H1 (cell line): ENCODE measurements around the gene SAFB. TPM values are rescaled to one million over a fixed set of nuclear protein-coding genes. Genes with fewer than 3 reads are reported as not detected.

Experiments used
- CTCF ChIA-PET: fragments of 300-600 bp; sonication (Branson Sonifier 250); formaldehyde crosslinking; loops from one replicate; lab custom pipeline; 2021; ENCODE audit not compliant: partially characterized antibody; lab: Charles Lee
- POLR2A ChIA-PET: fragments of 300-600 bp; sonication (Branson Sonifier 250); formaldehyde crosslinking; loops from one replicate; lab custom pipeline; 2021; ENCODE audit warnings: inconsistent platforms; ENCODE audit not compliant: partially characterized antibody; lab: Charles Lee
- DNase-seq, 2 experiments: peaks; one replicate each; pipeline versions ENCODE4 v3.0.0 to v3.0.0-alpha.2; 2010 to 2022; ENCODE audit warnings: low spot score in 2 of 2, low read depth in 1 of 2, mixed read lengths in 1 of 2
- FAIRE-seq: peaks from 2 replicates; lab custom pipeline; 2011; peaks lifted over from hg19 to GRCh38; lab: Jason Lieb, UNC
- H2AFZ ChIP-seq: 2 replicates; pipeline ENCODE4 v1.8.1; 2012; ENCODE audit warnings: low read length, inconsistent platforms
- H2AK5ac ChIP-seq: 2 replicates; pipeline ENCODE4 v1.6.1; 2013; ENCODE audit warnings: low read depth, low read length
- H2BK120ac ChIP-seq: replicated peaks from 2 replicates; pipeline ENCODE3; 2013; ENCODE audit warnings: low read depth, low read length, inconsistent platforms
- H2BK12ac ChIP-seq: 2 replicates; pipeline ENCODE4 v1.6.1; 2013; ENCODE audit warnings: low read depth, low read length
- H2BK15ac ChIP-seq: 2 replicates; pipeline ENCODE4 v1.6.1; 2013; ENCODE audit warnings: low read length
- H2BK20ac ChIP-seq: 2 replicates; pipeline ENCODE4 v1.6.1; 2013; ENCODE audit warnings: low read length
- H2BK5ac ChIP-seq: 2 replicates; pipeline ENCODE4 v1.6.1; 2013; ENCODE audit warnings: low read depth, low read length
- H3K14ac ChIP-seq: 2 replicates; pipeline ENCODE4 v1.6.1; 2013; ENCODE audit warnings: inconsistent platforms; ENCODE audit not compliant: insufficient read length
- H3K18ac ChIP-seq: 2 replicates; pipeline ENCODE4 v1.6.1; 2013; ENCODE audit warnings: low read length; ENCODE audit errors: extremely low read depth
- H3K23ac ChIP-seq: 2 replicates; pipeline ENCODE4 v1.6.1; 2013; ENCODE audit warnings: inconsistent platforms; ENCODE audit not compliant: insufficient read length
- H3K23me2 ChIP-seq: 2 replicates; pipeline ENCODE4 v1.6.1; 2013; ENCODE audit warnings: low read depth, low read length
- H3K27ac ChIP-seq: 2 replicates; pipeline ENCODE4 v1.6.1; 2011; ENCODE audit warnings: low read depth, low read length, inconsistent platforms
- H3K27me3 ChIP-seq, 4 experiments: replicated peaks in 1 of 4; 1 replicate in 1 of 4; 2 replicates in 3 of 4; pipeline versions ENCODE4 v1.6.1 to v1.8.1; 2011 to 2013; ENCODE audit warnings: low read length in 3 of 4, mild to moderate bottlenecking in 3 of 4, inconsistent platforms in 2 of 4, mixed read lengths in 2 of 4, moderate library complexity in 1 of 4; ENCODE audit not compliant: control insufficient read depth in 3 of 4, insufficient read depth in 3 of 4; ENCODE audit errors: extremely low read depth in 1 of 4
- H3K36me3 ChIP-seq, 4 experiments: 2 replicates each; pipeline versions ENCODE4 v1.6.1 to v1.8.1; 2011 to 2013; ENCODE audit warnings: mild to moderate bottlenecking in 4 of 4, low read length in 3 of 4, moderate library complexity in 2 of 4, control low read depth in 1 of 4, inconsistent platforms in 1 of 4; ENCODE audit not compliant: insufficient read depth in 4 of 4, control insufficient read depth in 2 of 4
- H3K4ac ChIP-seq: replicated peaks from 2 replicates; pipeline ENCODE3; 2013; ENCODE audit warnings: low read length, low read depth, mixed read lengths, inconsistent platforms; ENCODE audit not compliant: insufficient read length
- H3K4me1 ChIP-seq, 4 experiments: replicated peaks in 1 of 4; 1 replicate in 1 of 4; 2 replicates in 3 of 4; pipeline versions ENCODE4 v1.6.1 to v1.8.1; 2011 to 2013; ENCODE audit warnings: low read length in 3 of 4, inconsistent platforms in 2 of 4, mixed read lengths in 1 of 4; ENCODE audit not compliant: insufficient read depth in 4 of 4, control insufficient read depth in 3 of 4
- H3K4me2 ChIP-seq, 2 experiments: 2 replicates each; pipeline versions ENCODE4 v1.6.1 to v1.8.1; 2011 to 2013; ENCODE audit warnings: low read depth in 2 of 2, low read length in 2 of 2, control low read depth in 1 of 2, inconsistent platforms in 1 of 2, mild to moderate bottlenecking in 1 of 2; ENCODE audit not compliant: insufficient read depth in 1 of 2
- H3K4me3 ChIP-seq, 4 experiments: fragments of 200-600, 300-600 bp in 1 of 4; sonication (generic), shearing (Covaris generic), sonication (Bioruptor Twin) in 1 of 4; 2 replicates each; pipeline versions ENCODE4 v1.5.1 to v1.8.1; 2011 to 2016; ENCODE audit warnings: low read length in 4 of 4, low read depth in 3 of 4, control low read depth in 2 of 4, inconsistent platforms in 2 of 4, mild to moderate bottlenecking in 2 of 4, mixed read lengths in 1 of 4, moderate library complexity in 1 of 4; ENCODE audit not compliant: insufficient read depth in 2 of 4; ENCODE audit errors: extremely low read depth in 1 of 4
- H3K56ac ChIP-seq: replicated peaks from 2 replicates; pipeline ENCODE3; 2013; ENCODE audit warnings: low read depth, mild to moderate bottlenecking, mixed read lengths, low read length, inconsistent platforms; ENCODE audit not compliant: insufficient read length
- H3K79me1 ChIP-seq: 2 replicates; pipeline ENCODE4 v1.6.1; 2013; ENCODE audit warnings: low read depth, low read length, control low read depth
- H3K79me2 ChIP-seq, 2 experiments: 2 replicates each; pipeline versions ENCODE4 v1.6.1 to v1.8.1; 2012 to 2013; ENCODE audit warnings: low read length in 2 of 2, mild to moderate bottlenecking in 2 of 2, inconsistent platforms in 1 of 2; ENCODE audit not compliant: insufficient read depth in 2 of 2, control insufficient read depth in 1 of 2
- H3K9ac ChIP-seq, 4 experiments: replicated peaks in 1 of 4; 1 replicate in 1 of 4; 2 replicates in 3 of 4; pipeline versions ENCODE4 v1.6.1 to v1.8.1; 2011 to 2013; ENCODE audit warnings: low read depth in 3 of 4, low read length in 3 of 4, control low read depth in 2 of 4, mild to moderate bottlenecking in 2 of 4, moderate library complexity in 2 of 4, inconsistent platforms in 1 of 4; ENCODE audit errors: extremely low read depth in 1 of 4
- H3K9me3 ChIP-seq, 2 experiments: 2 replicates each; pipeline versions ENCODE4 v1.6.1 to v1.8.1; 2012 to 2013; ENCODE audit warnings: mild to moderate bottlenecking in 2 of 2, moderate library complexity in 2 of 2, control low read depth in 1 of 2, inconsistent platforms in 1 of 2, low read depth in 1 of 2, low read length in 1 of 2, mixed read lengths in 1 of 2; ENCODE audit not compliant: insufficient read depth in 2 of 2
- H4K20me1 ChIP-seq, 2 experiments: replicated peaks in 1 of 2; 2 replicates each; pipeline versions ENCODE3 to v1.8.1; 2011 to 2013; ENCODE audit warnings: inconsistent platforms in 2 of 2, low read length in 2 of 2, mild to moderate bottlenecking in 1 of 2; ENCODE audit not compliant: insufficient read depth in 2 of 2, control insufficient read depth in 1 of 2
- H4K5ac ChIP-seq: 2 replicates; pipeline ENCODE4 v1.6.1; 2013; ENCODE audit warnings: low read length, low read depth, mixed read lengths, inconsistent platforms; ENCODE audit not compliant: insufficient read length
- H4K8ac ChIP-seq: 2 replicates; pipeline ENCODE4 v1.8.0; 2013; ENCODE audit warnings: mild to moderate bottlenecking, moderate library complexity, low read length, inconsistent platforms; ENCODE audit not compliant: insufficient read depth; ENCODE audit errors: extremely low read depth
- H4K91ac ChIP-seq: replicated peaks from 2 replicates; pipeline ENCODE3; 2013; ENCODE audit warnings: low read length, mixed read lengths, inconsistent platforms; ENCODE audit not compliant: insufficient read length
- ATF2 ChIP-seq: IDR thresholded peaks from 2 replicates; pipeline ENCODE4 v1.6.1; 2012; ENCODE audit warnings: low read length, inconsistent platforms
- BACH1 ChIP-seq: IDR thresholded peaks from 2 replicates; pipeline ENCODE4 v1.6.1; 2012; ENCODE audit warnings: low read length, improper control_type of control experiment
- BRCA1 ChIP-seq: IDR thresholded peaks from 2 replicates; pipeline ENCODE4 v1.6.1; 2012; ENCODE audit warnings: low read depth, low read length, improper control_type of control experiment
- EGR1 ChIP-seq: IDR thresholded peaks from 2 replicates; pipeline ENCODE4 v1.6.1; 2011; ENCODE audit warnings: low read depth, low read length, borderline replicate concordance
- JUN ChIP-seq: IDR thresholded peaks from 2 replicates; pipeline ENCODE4 v1.6.1; 2011; ENCODE audit warnings: low read depth, mild to moderate bottlenecking, improper control_type of control experiment, low read length
- KDM4A ChIP-seq: IDR thresholded peaks from one replicate; pipeline ENCODE4 v1.7.1; 2012; ENCODE audit warnings: low read depth, mild to moderate bottlenecking, moderate library complexity, low read length, inconsistent platforms; ENCODE audit not compliant: severe bottlenecking
- KDM5A ChIP-seq: fragments of 200-600 bp; IDR thresholded peaks from 2 replicates; pipeline ENCODE4 v1.7.1; 2012; ENCODE audit warnings: mild to moderate bottlenecking, low read length, inconsistent platforms, mixed read lengths
- POLR2A ChIP-seq, 2 experiments: IDR thresholded peaks; 1 replicate in 1 of 2; 2 replicates in 1 of 2; pipeline ENCODE4 v1.6.1; 2011; ENCODE audit warnings: low read depth in 2 of 2, low read length in 2 of 2, mild to moderate bottlenecking in 2 of 2; ENCODE audit errors: control extremely low read depth in 1 of 2
- POLR2AphosphoS5 ChIP-seq: IDR thresholded peaks from 2 replicates; pipeline ENCODE4 v1.6.1; 2011; ENCODE audit warnings: low read depth, low read length
- SIN3A ChIP-seq, 2 experiments: IDR thresholded peaks in 1 of 2; conservative IDR thresholded peaks in 1 of 2; 2 replicates each; pipeline ENCODE4 v1.6.1; 2011 to 2012; ENCODE audit warnings: low read length in 2 of 2, improper control_type of control experiment in 1 of 2, low read depth in 1 of 2, mild to moderate bottlenecking in 1 of 2
- SP1 ChIP-seq: IDR thresholded peaks from 2 replicates; pipeline ENCODE4 v1.6.1; 2011; ENCODE audit warnings: low read depth, low read length
- SRF ChIP-seq: IDR thresholded peaks from 2 replicates; pipeline ENCODE4 v1.6.1; 2011; ENCODE audit warnings: mild to moderate bottlenecking, low read depth, low read length, moderate library complexity
- TAF1 ChIP-seq: IDR thresholded peaks from 2 replicates; pipeline ENCODE4 v1.6.1; 2011; ENCODE audit warnings: mild to moderate bottlenecking, low read depth, low read length
- TEAD4 ChIP-seq: IDR thresholded peaks from 2 replicates; pipeline ENCODE4 v1.6.1; 2012; ENCODE audit warnings: low read depth, low read length, inconsistent platforms, mixed read lengths
- WGBS, 2 experiments: shearing (Covaris generic) in 1 of 2; methylation state at CpG; one replicate each; pipeline versions ENCODE4 v1.1.6 to v1.1.7; 2013 to 2015; ENCODE audit warnings: low lambda C conversion rate in 2 of 2, mixed read lengths in 2 of 2, inconsistent platforms in 1 of 2, low coverage in 1 of 2, missing lambda C conversion rate in 1 of 2; ENCODE audit not compliant: insufficient replicate concordance in 2 of 2, insufficient coverage in 1 of 2, insufficient read length in 1 of 2; ENCODE audit errors: extremely low coverage in 1 of 2, missing lambda C conversion rate in 1 of 2; 5-methylcytosine and 5-hydroxymethylcytosine counted together
- polyA plus RNA-seq, 7 experiments: library from polyadenylated mRNA; depleted of rRNA in 3 of 7; stranded (reverse) in 5 of 7; unstranded in 2 of 7; fragments of >200 nt in 5 of 7; fragments of 200-250 nt in 2 of 7; gene quantifications; 1 replicate in 5 of 7; 2 replicates in 1 of 7; 4 replicates in 1 of 7; pipeline versions ENCODE4 v1.2.1 to v1.2.3, GENCODE V29; 2011 to 2013; ENCODE audit warnings: missing spikeins in 2 of 7, mixed read lengths in 2 of 7
- total RNA-seq: library from RNA; stranded (reverse); fragmentation: NEBNext Ultra II Directional; extraction: Animal tissue kit (Norgen Biotek cat#: 25700); gene quantifications from 2 replicates; pipeline ENCODE4 v1.2.1, GENCODE V29; 2021

SAFB gene
- total and polyA plus RNA-seq, 2 of the 8 experiments (the other 6 are each of a cell fraction or from before 2014, with no cell fraction given) = 27.0 to 110 TPM

- no peak overlapping the region for H3K4me3 ChIP-seq
- H3K14ac ChIP-seq = no peak overlapping the region
- no peak overlapping the region for H2BK20ac ChIP-seq
- no peaks in the 10 kb centered on the region for H3K9me3 ChIP-seq
- H2BK15ac ChIP-seq = no peak overlapping the region
- no peak overlapping the region for H3K23ac ChIP-seq
- no peak overlapping the region for H2AK5ac ChIP-seq
- no peak overlapping the region for H2BK12ac ChIP-seq
- H3K23me2 ChIP-seq = peaks cover 7% of the 10 kb centered on the region; the same call in 1 of the 2 replicates
- H3K4me1 ChIP-seq = peaks cover 0 to 9% (median 6%) of the 10 kb centered on the region in 4 experiments; a peak in 5 of 7 replicates
- H4K8ac ChIP-seq = no peak overlapping the region
- H4K5ac ChIP-seq = no peak overlapping the region
- TF ChIP-seq JUN (no peak), TAF1 (no peak), SIN3A (conservative IDR thresholded peaks at IDR 0.05 in 1 of 2, IDR thresholded peaks at IDR 0.05 in 1 of 2; ENCODE audit: low read depth in 1 of 2, low read length in 2 of 2) (no peak), BRCA1 (no peak), EGR1 (no peak), KDM5A (no peak), SRF (no peak), SP1 (no peak), POLR2AphosphoS5 (no peak), BACH1 (no peak), KDM4A (no peak), TEAD4 (no peak), ATF2 (no peak), POLR2A (IDR thresholded peaks at IDR 0.05; ENCODE audit: control extremely low read depth in 1 of 2, low read depth in 2 of 2, low read length in 2 of 2) (no peak)
- peaks cover 16 to 31% (median 22%) of the 10 kb centered on the region in 4 experiments for H3K36me3 ChIP-seq
- H2BK5ac ChIP-seq = no peak overlapping the region
- H3K79me2 ChIP-seq = no peaks in the 10 kb centered on the region
- POLR2A ChIA-PET = interaction anchor here (0.6 to 2.7 kb wide), 4 partner anchors 15 to 50 kb away, joined by 3 to 10 read pairs (median 6); partner anchors contain the start of gene RPL36
- no peak overlapping the region for H2BK120ac ChIP-seq
- CTCF ChIA-PET = interaction anchor here (0.7 to 1.4 kb wide), 3 partner anchors 15 to 29 kb away, joined by 4 to 5 read pairs (median 5); no protein-coding TSS in a partner anchor
- 91% methylated on average over 7 of the region's 7 CpGs; no CpG with 5 or more reads in 1 of the 2 experiments for WGBS, 2 experiments
- FAIRE-seq (no peak), DNase-seq (no peak)
- peaks cover 0 to 5% of the 10 kb centered on the region in 2 experiments for H4K20me1 ChIP-seq
- H3K4me2 ChIP-seq = no peak overlapping the region
- H2AFZ ChIP-seq = no peak overlapping the region
- H4K91ac ChIP-seq = no peak overlapping the region
- H3K4ac ChIP-seq = no peak overlapping the region
- H3K79me1 ChIP-seq = 0 out of 2 replicates have a peak, but pooled peaks cover 3% of the 10 kb centered on the region
- no peaks in the 10 kb centered on the region for H3K27me3 ChIP-seq
- H3K9ac ChIP-seq = no peak overlapping the region
- no peak overlapping the region for H3K27ac ChIP-seq
- H3K56ac ChIP-seq = no peak overlapping the region
- H3K18ac ChIP-seq = no peak overlapping the region
These were observed 48.7 kb downstream of the SAFB start for GRCh38 chr19:5671600-5671999.
